HepG2 (cell line): ENCODE measurements around the gene TRAPPC3. TPM values are rescaled to one million over a fixed set of nuclear protein-coding genes. Genes with fewer than 3 reads are reported as not detected.

ENCODE experiments used
- ATAC-seq: fragments of 200-7000 bp; cut with Tn5 transposase; 3 replicates; pipeline ENCODE4 v1.9.1; 2020; ENCODE audit warnings: mild to moderate bottlenecking, moderate library complexity
- BruUV-seq: library from RNA; stranded (reverse); fragments of 400-500 nt; replicated peaks from 2 replicates; lab custom pipeline; 2021; lab: Mats Ljungman, UMichigan
- CTCF ChIA-PET: fragments of 300-600 bp; formaldehyde crosslinking; extraction: SDS; loops from one replicate; lab custom pipeline; 2021; ENCODE audit warnings: low total read pairs, inconsistent platforms, low intra/inter-chr PET ratio; lab: Yijun Ruan, JAX
- POLR2A ChIA-PET: fragments of 350-600 bp; sonication (Branson Sonifier 250); formaldehyde crosslinking; loops from one replicate; lab custom pipeline; 2020; ENCODE audit warnings: antibody characterized with exemption, inconsistent platforms; lab: Yijun Ruan, JAX
- DNase-seq: peaks from one replicate; pipeline ENCODE4 v3.0.0-alpha.2; 2015; ENCODE audit warnings: low spot score
- FAIRE-seq: peaks from 3 replicates; lab custom pipeline; 2011; peaks lifted over from hg19 to GRCh38; lab: Jason Lieb, UNC
- H2AFZ ChIP-seq: one replicate; pipeline ENCODE4 v1.6.1; 2011; ENCODE audit warnings: low read length, inconsistent platforms
- H3K27ac ChIP-seq: fragments of 300-600 bp; 3 replicates; pipeline ENCODE4 v1.8.0; 2011; ENCODE audit warnings: mixed run types, mild to moderate bottlenecking, mixed read lengths, low read length, inconsistent platforms; ENCODE audit not compliant: insufficient read depth; ENCODE audit errors: extremely low read length
- H3K27me3 ChIP-seq, 2 experiments: fragments of 200-600 bp in 1 of 2; 2 replicates in 1 of 2; 3 replicates in 1 of 2; pipeline versions ENCODE4 v1.6.0 to v1.8.0; 2011; ENCODE audit warnings: low read length in 2 of 2, mild to moderate bottlenecking in 2 of 2, moderate library complexity in 2 of 2, inconsistent platforms in 1 of 2; ENCODE audit not compliant: insufficient read depth in 2 of 2, control insufficient read depth in 1 of 2
- H3K36me3 ChIP-seq, 2 experiments: fragments of 200-600 bp in 1 of 2; replicated peaks in 1 of 2; 2 replicates in 1 of 2; 3 replicates in 1 of 2; pipeline versions ENCODE4 v1.5.1 to v1.8.0; 2011; ENCODE audit warnings: low read length in 2 of 2, inconsistent platforms in 1 of 2; ENCODE audit not compliant: insufficient read depth in 2 of 2, control insufficient read depth in 1 of 2
- H3K4me1 ChIP-seq: 2 replicates; pipeline ENCODE4 v1.5.1; 2012; ENCODE audit warnings: low read length, inconsistent platforms; ENCODE audit not compliant: insufficient read depth
- H3K4me2 ChIP-seq: 2 replicates; pipeline ENCODE4 v1.6.0; 2011; ENCODE audit warnings: low read depth, low read length, inconsistent platforms
- H3K4me3 ChIP-seq, 3 experiments: fragments of 200-600 bp in 1 of 3; sonication (generic), shearing (Covaris generic) in 1 of 3; replicated peaks in 1 of 3; 2 replicates each; pipeline ENCODE4 v1.5.1; 2011 to 2016; ENCODE audit warnings: low read length in 3 of 3, inconsistent platforms in 2 of 3, low read depth in 2 of 3, mild to moderate bottlenecking in 2 of 3, control low read depth in 1 of 3, mixed read lengths in 1 of 3; ENCODE audit not compliant: insufficient read depth in 1 of 3
- H3K79me2 ChIP-seq: one replicate; pipeline ENCODE4 v1.6.1; 2011; ENCODE audit warnings: low read length, inconsistent platforms; ENCODE audit not compliant: insufficient read depth
- H3K9ac ChIP-seq: 2 replicates; pipeline ENCODE4 v1.6.0; 2011; ENCODE audit warnings: mild to moderate bottlenecking, low read depth, low read length, inconsistent platforms; ENCODE audit not compliant: insufficient read depth
- H3K9me3 ChIP-seq: 2 replicates; pipeline ENCODE4 v1.5.1; 2012; ENCODE audit warnings: mild to moderate bottlenecking, low read length
- H4K20me1 ChIP-seq: 2 replicates; pipeline ENCODE4 v1.6.0; 2011; ENCODE audit warnings: inconsistent platforms, mild to moderate bottlenecking, low read length, moderate library complexity; ENCODE audit not compliant: insufficient read depth
- AHDC1 ChIP-seq: sonication (generic); formaldehyde crosslinking; IDR thresholded peaks from 2 replicates; pipeline ENCODE4 v1.5.1; 2020; ENCODE audit warnings: mild to moderate bottlenecking, missing genetic modification reagents, borderline replicate concordance
- ATF1 ChIP-seq: IDR thresholded peaks from 2 replicates; pipeline ENCODE4 v1.6.1; 2016; ENCODE audit warnings: mild to moderate bottlenecking, control low read depth
- CEBPG ChIP-seq: IDR thresholded peaks from 2 replicates; pipeline ENCODE4 v1.6.1; 2016
- DPF2 ChIP-seq: sonication (generic); formaldehyde crosslinking; IDR thresholded peaks from 2 replicates; pipeline ENCODE4 v1.4.0; 2020; ENCODE audit warnings: mild to moderate bottlenecking, low read depth, missing genetic modification reagents, borderline replicate concordance
- HDAC1 ChIP-seq: sonication (generic); formaldehyde crosslinking; IDR thresholded peaks from 2 replicates; pipeline ENCODE4 v1.5.1; 2020; ENCODE audit warnings: mild to moderate bottlenecking, missing genetic modification reagents
- HNRNPH1 ChIP-seq: fragments of 200-400 bp; formaldehyde crosslinking; optimal IDR thresholded peaks from 2 replicates; pipeline ENCODE3; 2017; ENCODE audit warnings: mild to moderate bottlenecking, low read depth, low read length
- HOXA9 ChIP-seq: sonication (generic); formaldehyde crosslinking; IDR thresholded peaks from 2 replicates; pipeline ENCODE4 v1.8.1; 2022; ENCODE audit warnings: missing genetic modification reagents, mild to moderate bottlenecking, moderate library complexity, borderline replicate concordance
- NFE2L1 ChIP-seq: sonication (generic); formaldehyde crosslinking; IDR thresholded peaks from 2 replicates; pipeline ENCODE4 v1.4.0; 2020; ENCODE audit warnings: missing genetic modification reagents, mild to moderate bottlenecking, borderline replicate concordance
- SRSF4 ChIP-seq: fragments of 200-400 bp; formaldehyde crosslinking; IDR thresholded peaks from one replicate; pipeline ENCODE4 v1.6.1; 2018; ENCODE audit warnings: mild to moderate bottlenecking, low read depth, low read length, moderate library complexity; ENCODE audit not compliant: poor library complexity, severe bottlenecking
- ZNF280B ChIP-seq: sonication (generic); formaldehyde crosslinking; IDR thresholded peaks from 2 replicates; pipeline ENCODE4 v1.5.0; 2020; ENCODE audit warnings: missing genetic modification reagents, mild to moderate bottlenecking, borderline replicate concordance
- ZNF431 ChIP-seq: sonication (generic); formaldehyde crosslinking; IDR thresholded peaks from 2 replicates; pipeline ENCODE4 v1.9.0; 2022; ENCODE audit warnings: missing genetic modification reagents, low read depth, mild to moderate bottlenecking, borderline replicate concordance
- ZNF510 ChIP-seq: sonication (generic); formaldehyde crosslinking; IDR thresholded peaks from 2 replicates; pipeline ENCODE4 v1.4.0; 2020; ENCODE audit warnings: low read depth, mild to moderate bottlenecking, missing genetic modification reagents
- WGBS: methylation state at CpG from one replicate; pipeline ENCODE4 v1.1.6; 2017; ENCODE audit warnings: low lambda C conversion rate; 5-methylcytosine and 5-hydroxymethylcytosine counted together
- in situ Hi-C: cut with HindIII; loops from 2 replicates; pipeline ENCODE4 v1.10.0; 2017; ENCODE audit warnings: low pct_unique_long_range_greater_than_20kb; ENCODE audit not compliant: extremely low pct_ligation_motif_present
- intact Hi-C: fragments of 100-400 bp; cut with micrococcal nuclease; formaldehyde crosslinking; loops from one replicate; pipeline ENCODE4 v1.10.0; 2022; ENCODE audit not compliant: unreplicated experiment
- polyA plus RNA-seq, 8 experiments: library from polyadenylated mRNA; depleted of rRNA in 3 of 8; stranded (reverse) in 7 of 8; unstranded in 1 of 8; fragments of >200 nt; fragmentation: Illumina TruSeq in 4 of 8; extraction: Trizol in 4 of 8; gene quantifications; 2 replicates each; pipeline versions ENCODE4 v1.2.1 to v1.2.3, GENCODE V29; 2011 to 2016; ENCODE audit warnings: low read depth in 4 of 8, missing spikeins in 1 of 8, mixed read lengths in 1 of 8; ENCODE audit not compliant: insufficient read depth in 1 of 8
- total RNA-seq, 5 experiments: library from RNA; depleted of rRNA; stranded (reverse); fragments of >200 nt; fragmentation: Illumina TruSeq; extraction: Trizol; gene quantifications; 2 replicates each; pipeline ENCODE4 v1.2.3, GENCODE V29; 2016; ENCODE audit warnings: low read depth in 1 of 5

TRAPPC3 gene
- total and polyA plus RNA-seq, 2 of the 13 experiments (the other 11 are each of a cell fraction or from before 2014, with no cell fraction given), result 53.7 to 62.4 TPM

GRCh38 chr1:36093226-36093625, 56.1 kb downstream of the TRAPPC3 start:
- ChIA-PET POLR2A (no interaction called here), CTCF (no interaction called here)
- Histone ChIP-seq H3K4me1 (peaks cover 25% of the 10 kb centered on the region), H4K20me1 (0 out of 2 replicates have a peak, but pooled peaks cover 3% of the 10 kb centered on the region), H3K9me3 (no peaks in the 10 kb centered on the region), H3K9ac (no peak overlapping the region), H3K4me3 (no peak overlapping the region), H3K4me2 (no peak overlapping the region), H3K79me2 (peaks cover 21% of the 10 kb centered on the region), H3K27ac (no peak overlapping the region), H3K36me3 (peaks cover 35 to 51% of the 10 kb centered on the region in 2 experiments), H3K27me3 (no peaks in the 10 kb centered on the region; a peak in 1 of 5 replicates), H2AFZ (no peak overlapping the region)
- DNase-seq (no peak), FAIRE-seq (no peak), ATAC-seq (no peak)
- in situ Hi-C loops (no loop called here), intact Hi-C loops (no loop called here)
- no peak for TF ChIP-seq CEBPG (CRISPR knock-in tag)
- TF ChIP-seq ZNF510 (CRISPR knock-in tag), result no peak
- TF ChIP-seq AHDC1 (CRISPR knock-in tag), result no peak
- no peak for TF ChIP-seq ZNF431 (CRISPR knock-in tag)
- no peak for TF ChIP-seq DPF2 (CRISPR knock-in tag)
- no peak for TF ChIP-seq HNRNPH1
- no peak for TF ChIP-seq ATF1 (CRISPR knock-in tag)
- TF ChIP-seq SRSF4, result no peak
- no peak for TF ChIP-seq HDAC1 (CRISPR knock-in tag)
- TF ChIP-seq NFE2L1 (CRISPR knock-in tag), result no peak
- no peak for TF ChIP-seq ZNF280B (CRISPR knock-in tag)
- TF ChIP-seq HOXA9 (CRISPR knock-in tag), result no peak
- no TSS peak for BruUV-seq
- 100% methylated on average over 2 of the region's 7 CpGs for WGBS
